RPMI8226 (cell line): Measurements from ENCODE around the gene OR10H4.
"Not testable (repeated sequence)": the region's sequence is repeated elsewhere in the genome, so short reads cannot be mapped to it uniquely, and the experiment has no call there.

Source experiments
- DNase-seq: peaks from one replicate; pipeline ENCODE4 v3.0.0-alpha.2; 2015

OR10H4 gene, protein sequence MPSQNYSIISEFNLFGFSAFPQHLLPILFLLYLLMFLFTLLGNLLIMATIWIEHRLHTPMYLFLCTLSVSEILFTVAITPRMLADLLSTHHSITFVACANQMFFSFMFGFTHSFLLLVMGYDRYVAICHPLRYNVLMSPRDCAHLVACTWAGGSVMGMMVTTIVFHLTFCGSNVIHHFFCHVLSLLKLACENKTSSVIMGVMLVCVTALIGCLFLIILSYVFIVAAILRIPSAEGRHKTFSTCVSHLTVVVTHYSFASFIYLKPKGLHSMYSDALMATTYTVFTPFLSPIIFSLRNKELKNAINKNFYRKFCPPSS

DNA sequence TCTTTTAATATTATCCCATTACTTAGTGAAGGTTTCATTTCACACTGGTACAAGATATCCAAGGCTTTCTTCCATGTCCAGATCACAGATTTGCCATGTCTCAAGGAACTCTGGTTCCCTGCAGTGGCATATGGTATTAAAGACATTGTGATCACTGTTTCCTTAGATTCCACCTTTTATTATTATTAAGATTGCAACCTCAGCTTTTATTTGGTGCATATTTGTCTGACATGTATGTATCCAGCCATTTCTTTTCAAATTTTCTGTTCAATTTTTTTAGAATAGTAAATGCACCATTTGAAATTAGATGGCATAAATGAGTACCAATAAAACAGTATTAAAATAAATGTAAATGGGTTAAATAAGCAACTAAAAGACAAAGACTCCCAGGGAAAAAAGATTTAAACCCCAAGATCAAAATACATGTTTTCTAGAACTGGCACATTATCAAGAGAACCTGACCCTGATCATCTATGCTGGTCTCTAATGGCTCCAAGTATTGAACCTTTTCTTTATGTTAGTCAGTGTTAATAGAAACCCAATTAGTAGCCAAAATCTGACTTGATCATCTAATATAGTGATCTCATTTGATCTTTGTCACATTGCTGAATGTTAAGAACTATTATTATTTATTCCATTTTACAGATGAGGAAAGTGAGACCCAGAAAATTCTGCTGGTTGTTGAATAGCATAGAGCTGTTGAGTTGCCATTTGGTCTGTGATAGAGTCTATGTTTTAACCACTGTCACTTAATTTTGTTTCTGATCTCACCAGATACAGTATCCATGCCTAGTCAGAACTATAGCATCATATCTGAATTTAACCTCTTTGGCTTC, at the start of gene OR10H4:
Gene OR10H4, plus strand, starts transcription at position 786 of the 836 bp plus-strand sequence. Its CDS starts 0 bp downstream, at position 786.
- no peak for DNase-seq

DNA sequence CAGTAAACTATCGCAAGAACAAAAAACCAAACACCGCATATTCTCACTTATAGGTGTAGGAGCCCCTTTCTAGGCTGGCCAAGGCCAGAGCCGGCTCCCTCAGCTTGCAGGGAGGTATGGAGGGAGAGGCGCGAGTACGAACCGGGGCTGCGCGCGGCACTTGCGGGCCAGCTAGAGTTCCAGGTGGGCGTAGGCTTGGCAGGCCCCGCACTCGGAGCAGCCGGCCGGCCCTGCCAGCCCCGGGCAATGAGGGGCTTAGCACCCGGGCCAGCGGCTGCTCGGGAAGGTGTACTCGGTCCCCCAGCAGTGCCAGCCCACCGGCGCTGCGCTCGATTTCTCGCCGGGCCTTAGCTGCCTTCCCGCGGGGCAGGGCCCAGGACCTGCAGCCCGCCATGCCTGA, 49.2 kb upstream of the OR10H4 start:
- not testable (repeated sequence) for DNase-seq

DNA sequence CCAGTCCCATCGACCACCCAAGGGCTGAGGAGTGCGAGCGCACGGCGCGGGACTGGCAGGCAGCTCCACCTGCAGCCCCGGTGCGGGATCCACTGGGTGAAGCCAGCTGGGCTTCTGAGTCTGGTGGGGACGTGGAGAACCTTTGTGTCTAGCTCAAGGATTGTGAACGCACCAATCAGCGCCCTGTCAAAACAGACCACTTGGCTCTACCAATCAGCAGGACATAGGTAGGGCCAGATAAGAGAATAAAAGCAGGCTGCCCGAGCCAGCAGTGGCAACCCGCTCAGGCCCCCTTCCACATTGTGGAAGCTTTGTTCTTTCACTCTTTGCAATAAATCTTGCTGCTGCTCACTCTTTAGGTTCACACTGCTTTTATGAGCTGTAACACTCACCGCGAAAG, 48.8 kb upstream of the OR10H4 start:
- not testable (repeated sequence) for DNase-seq

DNA sequence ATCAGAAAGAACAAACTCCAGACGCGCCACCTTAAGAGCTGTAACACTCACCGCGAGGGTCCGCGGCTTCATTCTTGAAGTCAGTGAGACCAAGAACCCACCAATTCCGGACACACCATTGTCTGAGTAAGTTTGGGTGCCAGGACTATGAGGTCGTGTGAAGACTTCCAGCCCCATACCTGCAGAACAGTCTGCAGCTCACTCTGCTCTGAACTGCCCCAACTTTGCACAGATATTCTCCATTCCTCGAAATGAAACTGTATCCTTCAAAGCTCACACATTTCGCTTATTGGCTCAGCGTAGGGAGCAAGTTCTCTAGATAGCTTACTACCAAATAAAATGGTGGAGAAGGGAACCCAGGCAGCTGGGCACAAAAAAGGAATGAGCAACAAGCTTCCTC, 48.3 kb upstream of the OR10H4 start:
- DNase-seq: no peak

DNA sequence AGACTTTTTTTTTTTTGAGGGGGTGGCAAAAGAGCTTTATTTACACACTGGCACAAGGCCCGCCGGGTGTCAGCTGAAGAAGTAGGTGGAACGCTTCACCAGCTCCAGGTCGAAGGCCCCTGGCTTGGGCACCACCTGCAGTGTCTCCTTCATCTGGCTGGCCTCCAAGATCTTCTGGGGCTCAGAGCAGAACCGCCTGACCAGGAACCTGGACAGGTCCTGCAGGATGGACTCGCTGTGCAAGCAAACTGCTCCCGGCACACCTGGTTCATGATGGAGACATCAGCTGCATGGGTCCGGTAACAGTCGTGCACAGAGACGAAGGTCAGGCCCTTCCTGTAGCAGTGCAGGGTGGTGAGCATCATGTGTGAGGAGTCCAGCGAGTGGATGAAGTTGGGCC, 46.6 kb upstream of the OR10H4 start:
- DNase-seq: peak; percentile 18

DNA sequence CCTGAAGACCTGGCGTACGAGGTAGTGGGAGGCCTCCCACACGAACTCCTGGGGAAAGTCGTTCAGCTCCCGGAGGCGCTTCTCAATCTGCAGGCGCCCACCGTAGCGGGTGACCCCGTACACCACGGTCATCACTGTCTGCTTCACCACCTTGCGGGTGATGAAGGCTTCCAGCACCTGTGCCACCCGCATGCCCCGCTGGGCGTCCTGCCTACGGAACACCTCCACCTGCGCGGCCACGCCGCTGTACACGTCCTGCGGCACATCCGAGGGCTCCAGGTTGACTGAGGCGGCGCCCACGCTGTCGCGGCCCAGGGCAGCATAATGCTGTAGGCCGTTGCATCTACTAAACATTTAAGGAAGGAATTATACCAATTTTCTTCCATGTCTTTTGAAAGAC, 45.9 kb upstream of the OR10H4 start:
- not testable (repeated sequence) for DNase-seq

DNA sequence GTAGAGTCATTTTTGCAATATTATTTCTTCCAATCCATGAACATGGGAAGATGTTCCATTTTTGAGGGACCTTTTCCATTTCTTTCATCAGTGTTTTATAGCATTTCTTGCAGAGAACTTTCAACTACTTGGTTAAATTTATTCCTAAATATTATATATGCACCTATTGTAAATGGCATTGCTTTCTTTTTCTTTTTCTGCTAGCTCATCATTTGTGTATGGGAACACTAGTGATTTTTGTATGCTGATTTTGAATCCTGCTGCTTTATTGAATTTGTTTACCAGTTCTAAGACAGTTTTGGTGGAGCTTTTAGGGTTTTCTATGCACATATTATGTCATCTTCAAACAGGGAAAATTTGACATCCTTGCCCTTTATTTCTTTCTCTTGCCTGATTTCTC, 43.8 kb upstream of the OR10H4 start:
- DNase-seq: no peak

DNA sequence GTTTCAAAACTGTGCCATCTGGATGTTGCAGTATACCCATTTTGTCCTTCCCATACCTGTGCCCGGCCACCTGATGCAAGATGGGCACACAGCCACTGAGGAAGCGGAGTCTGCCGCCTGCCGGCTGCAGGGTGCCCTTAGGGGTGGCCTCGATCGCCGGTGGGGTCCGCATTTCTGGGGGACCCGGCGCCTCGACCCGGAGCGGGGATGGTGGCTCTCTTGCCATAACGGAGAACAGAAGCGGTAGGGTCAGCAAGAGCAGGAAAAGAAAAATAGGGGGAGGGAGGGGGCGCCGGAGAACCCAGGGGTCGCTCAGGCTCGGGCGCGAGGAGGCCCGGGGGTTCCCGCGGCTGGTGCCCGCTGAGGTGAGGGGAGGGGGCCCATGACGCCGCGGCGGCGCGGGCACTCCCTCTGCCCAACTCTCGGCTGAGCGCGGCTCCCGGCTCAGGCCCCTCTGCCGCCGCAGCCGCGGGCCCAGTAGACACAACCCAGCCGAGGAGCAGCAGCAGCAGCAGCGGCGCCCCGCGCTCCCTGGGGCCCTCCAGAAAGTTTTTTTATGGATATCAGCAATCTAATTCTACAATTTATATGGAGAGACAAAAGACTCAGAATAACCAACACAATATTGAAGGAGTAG, 37.1 kb upstream of the OR10H4 start:
- no peak for DNase-seq

DNA sequence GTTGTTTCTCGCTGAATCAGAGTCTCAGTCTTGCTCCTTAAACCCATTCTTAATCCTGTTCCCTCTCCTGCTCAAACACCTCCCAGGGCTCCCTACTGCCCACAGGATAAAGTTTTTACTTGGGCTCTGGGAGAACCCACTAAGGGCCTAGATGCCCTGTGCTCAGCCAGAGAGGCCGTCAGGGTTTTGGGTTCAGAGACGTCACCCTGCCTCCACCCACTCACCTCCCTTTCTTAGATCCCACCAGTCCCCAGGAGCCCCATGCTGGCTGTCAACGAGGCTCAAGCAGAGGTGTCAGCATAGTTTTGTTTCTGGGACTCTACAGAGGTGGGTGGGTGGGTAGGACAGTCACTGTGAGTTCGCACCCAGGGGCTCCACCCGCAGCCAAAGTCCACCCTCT, 35.4 kb upstream of the OR10H4 start:
- no peak for DNase-seq

DNA sequence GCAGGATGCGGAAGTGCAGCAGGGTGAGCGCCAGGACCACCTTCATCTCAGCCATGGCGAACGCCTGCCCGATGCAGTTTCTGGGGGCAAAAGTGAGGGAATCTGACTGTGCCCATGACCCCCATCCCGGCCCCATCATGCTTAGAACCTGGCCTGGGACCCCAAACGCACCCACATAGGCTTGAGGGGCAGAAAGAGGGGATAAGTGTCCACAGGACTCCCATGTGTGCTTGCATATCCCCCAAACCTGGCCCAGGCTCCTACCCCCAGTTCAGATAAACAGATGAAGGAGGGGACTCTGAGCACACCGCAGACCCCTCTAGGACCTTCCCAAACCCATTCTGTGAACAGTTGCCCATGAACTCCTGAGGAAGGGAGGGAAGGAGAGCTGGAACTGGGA, 35.0 kb upstream of the OR10H4 start:
- DNase-seq: no peak

DNA sequence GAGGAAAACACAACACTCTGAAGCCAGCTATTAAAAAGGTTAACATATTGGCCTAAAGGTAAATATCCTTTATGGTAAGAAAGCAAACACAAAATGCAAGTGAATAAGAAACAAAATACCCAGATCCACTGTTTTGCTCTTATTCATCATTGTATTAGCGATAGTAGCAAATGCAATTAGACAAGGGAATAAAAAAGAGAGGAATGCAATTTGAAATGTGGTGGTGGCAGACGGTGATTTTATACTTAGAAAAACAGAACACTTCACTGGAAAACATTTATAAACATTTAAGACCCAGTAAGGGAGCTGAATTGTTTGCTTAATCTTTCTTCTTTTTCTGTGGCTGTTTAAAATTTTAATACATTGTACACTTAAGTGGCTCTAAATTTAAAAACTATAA, 33.7 kb upstream of the OR10H4 start:
- no peak for DNase-seq

DNA sequence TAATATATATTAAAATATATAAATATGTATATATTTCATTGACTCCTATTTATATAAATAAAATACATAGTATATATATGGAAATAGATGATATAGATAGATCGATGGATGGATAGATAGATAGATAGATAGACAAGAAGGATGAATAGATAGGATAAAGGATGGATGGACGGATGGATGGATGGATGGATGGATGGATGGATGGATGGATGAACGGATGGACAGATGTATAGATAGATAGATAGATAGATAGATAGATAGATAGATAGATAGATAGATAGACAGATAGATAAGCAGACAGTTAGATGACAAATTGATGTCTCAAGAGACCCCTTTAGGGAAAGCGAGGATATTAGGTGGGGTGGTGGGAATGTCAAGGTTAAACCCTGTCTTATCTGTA, 29.6 kb upstream of the OR10H4 start:
- no peak for DNase-seq

DNA sequence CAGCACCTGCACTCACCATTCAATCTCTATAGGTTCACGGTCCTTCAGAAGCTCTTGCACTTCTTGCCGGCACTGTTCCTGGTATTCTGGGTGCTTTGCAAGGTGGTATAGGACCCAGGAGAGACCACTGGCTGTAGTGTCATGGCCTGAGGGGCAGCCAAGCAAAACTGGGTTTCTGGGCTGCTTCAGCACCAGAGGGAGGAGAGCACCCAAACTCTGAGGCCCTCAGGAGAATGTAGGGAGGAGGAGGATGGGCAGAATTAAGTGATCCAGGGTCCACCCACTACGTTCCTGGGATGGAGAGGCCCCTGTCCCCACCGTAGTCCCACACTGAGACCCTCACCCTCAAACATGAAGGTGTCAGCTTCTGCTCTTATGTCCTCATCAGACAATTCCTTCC, 26.8 kb upstream of the OR10H4 start:
- DNase-seq: no peak

DNA sequence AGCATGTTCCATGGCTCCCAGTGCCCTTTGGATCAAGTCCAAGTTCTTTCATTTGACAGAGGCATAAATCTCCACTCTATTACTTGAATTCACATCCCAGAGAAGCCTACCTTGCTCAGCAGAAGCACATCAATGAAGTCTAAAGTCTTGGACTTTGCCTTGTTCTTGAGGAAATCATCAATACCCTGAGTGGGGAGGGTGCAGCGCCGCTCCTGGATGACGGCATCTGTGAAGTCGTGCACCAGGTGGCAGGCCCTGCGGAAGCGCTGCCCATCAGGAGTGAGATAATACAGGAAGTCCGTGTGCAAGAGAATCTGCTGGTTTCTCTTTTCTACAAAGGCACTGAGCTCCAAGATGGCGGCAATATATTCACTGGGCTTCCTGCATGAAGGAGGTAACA, 25.1 kb upstream of the OR10H4 start:
- no peak for DNase-seq

DNA sequence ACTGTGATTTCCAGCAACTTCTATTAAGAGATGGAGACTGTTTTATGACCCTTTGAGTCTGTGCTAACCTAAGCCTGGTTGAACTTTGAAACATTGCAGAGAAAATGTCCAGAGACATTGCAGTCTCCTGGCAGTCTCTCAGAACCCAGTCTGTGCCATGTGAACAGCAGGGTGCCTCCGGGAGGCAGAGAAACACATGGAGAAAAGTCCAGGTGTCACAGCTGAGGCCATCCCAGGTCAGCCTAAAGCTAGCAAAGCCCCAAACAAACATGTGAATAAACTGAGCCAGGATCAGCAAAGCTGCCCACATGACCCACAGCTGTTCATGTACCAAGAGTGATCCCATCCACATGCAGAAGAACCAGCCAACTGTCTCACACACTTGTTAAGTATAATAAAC, 22.3 kb upstream of the OR10H4 start:
- no peak for DNase-seq

DNA sequence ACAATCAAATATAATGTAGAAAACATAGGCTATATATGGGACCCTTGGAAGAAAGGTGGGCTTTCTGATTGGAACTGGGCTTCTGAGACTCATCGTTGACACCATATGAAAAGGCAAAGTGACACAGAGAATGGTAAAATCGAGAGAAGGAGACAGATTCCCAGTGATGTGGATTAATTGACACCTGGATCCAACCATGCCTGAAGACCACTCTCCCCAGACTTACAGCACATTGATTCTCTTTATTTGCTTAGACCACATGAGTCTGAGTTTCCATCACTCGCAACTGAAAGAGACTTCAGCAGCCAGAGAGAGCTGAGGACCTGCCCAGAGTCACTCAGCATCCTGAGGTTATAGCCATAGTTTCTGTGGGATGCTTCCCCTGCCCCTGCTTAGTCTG, 20.5 kb upstream of the OR10H4 start:
- no peak for DNase-seq

DNA sequence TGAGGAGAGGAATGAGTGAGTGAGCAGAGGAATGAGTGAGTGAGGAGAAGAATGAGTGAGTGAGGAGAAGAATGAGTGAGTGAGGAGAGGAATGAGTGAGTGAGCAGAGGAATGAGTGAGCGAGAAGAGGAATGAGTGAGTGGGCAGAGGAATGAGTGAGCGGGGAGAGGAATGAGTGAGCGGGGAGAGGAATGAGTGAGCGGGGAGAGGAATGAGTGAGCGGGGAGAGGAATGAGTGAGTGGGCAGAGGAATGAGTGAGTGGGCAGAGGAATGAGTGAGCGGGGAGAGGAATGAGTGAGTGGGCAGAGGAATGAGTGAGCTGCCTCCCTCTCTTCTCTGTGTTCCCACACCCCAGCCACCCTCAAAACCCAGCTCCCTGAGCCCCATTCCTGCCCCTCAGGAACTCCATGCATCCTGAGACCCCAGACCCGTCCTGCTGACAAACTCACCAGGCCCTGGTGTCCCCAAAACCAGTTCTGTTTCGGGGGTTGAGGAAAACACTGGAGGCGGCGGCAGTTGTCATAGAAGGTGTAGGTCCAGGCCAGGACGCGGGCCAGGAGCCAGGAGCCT, 15.0 kb upstream of the OR10H4 start:
- DNase-seq: not testable (repeated sequence)

DNA sequence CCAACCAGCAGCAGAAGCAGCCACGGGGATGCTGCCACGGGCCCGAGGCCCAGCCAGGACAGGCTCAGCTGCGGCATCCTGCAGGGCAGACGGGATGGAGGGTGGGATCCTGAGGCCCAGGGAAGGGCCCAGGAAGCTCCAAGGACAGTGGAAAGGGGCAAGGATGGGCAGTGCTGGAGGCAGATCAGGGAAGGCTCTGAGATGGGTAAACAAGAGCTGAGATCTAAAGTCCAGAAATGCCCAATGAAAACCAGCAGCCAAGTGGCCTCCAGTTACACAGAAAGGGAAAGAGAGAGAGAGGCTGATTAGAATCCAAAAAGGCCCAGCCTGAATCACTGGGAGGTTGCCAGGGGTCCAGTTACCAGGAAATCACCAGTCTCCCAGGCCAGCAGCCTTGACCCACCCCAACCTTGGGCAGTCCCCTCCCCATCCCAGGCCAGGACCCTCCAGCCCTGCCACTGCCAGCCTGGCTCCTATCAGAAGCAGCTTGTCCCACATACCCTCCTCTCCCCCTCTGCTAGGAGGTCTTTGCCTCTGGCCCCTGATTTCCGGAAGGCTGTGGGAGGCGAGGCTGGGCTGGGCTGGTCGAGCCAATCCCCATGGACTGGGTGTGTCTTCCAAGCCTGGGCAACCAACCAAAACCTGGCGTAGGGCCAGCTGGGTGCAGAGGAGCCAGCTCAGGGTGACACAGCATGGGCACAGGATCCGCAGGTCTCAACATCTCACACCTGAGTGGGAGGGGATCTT, 14.3 kb upstream of the OR10H4 start, which contains the start of gene CYP4F11:
Gene CYP4F11, minus strand, starts transcription at position 198 of the 747 bp plus-strand sequence. Its CDS starts 121 bp downstream, at position 77.
- DNase-seq: peak; percentile 98

DNA sequence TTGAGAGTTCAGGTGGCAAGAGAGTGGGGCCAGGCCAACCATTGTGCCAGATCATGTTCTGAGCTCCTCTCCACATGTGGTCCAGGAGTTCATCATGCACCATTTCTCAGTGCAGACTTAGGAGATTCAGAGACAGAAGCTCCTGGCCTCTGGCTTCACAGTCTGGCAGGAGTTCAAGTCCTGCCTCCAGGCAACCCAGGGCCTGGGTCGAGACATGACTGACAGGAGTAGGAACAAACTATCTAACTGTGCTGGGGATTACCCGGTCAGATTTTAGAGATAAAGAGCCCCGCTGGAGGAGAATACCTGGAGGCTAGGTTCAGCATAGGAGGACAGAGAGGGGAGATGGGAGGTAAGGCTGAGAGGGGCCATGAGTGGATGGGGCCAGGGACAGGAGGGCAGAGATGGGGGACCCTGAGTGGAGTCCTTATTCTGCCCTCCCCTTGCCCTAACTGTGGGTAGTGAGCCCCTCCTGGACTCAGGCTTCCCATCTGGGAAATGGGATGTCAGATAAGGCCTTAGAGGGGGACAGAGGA, 13.6 kb upstream of the OR10H4 start:
- DNase-seq: peak; percentile 89

DNA sequence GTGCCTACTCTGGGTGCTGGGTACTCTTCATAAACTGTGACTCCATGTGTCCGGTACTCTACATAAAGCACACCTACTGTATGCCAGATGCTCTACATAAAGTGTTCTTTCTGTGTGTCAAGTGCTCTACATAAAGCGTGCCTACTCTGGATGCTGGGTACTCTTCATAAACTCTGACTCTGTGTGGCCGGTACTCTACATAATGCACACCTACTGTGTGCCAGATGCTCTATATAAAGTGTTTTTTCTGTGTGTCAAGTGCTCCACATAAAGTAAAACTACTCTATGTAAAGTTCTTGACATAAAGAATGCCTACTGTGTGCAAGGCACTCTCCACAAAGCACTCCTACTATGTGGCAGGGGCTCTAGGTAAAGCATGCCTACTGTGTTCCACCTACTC, 12.6 kb upstream of the OR10H4 start:
- no peak for DNase-seq

DNA sequence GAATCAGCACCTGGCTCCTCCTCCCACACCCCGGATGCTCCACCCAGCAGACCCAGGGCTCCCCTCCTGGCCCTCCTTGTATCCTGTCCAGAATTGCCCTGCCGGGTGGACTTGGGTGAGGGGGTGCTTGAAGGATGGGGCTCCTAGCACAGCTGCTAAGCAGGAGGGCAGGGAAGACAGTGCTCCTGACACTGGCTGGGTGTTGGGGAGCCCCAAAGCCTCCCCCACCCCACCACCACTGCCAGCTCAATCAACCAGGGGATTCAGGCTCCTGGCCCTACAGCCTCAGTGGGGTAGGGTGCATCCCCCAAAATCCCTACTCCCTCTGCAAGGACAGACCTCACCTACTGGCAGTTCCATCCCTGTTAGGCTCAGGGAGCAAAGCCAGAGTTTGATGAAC, 11.9 kb upstream of the OR10H4 start:
- DNase-seq: no peak

DNA sequence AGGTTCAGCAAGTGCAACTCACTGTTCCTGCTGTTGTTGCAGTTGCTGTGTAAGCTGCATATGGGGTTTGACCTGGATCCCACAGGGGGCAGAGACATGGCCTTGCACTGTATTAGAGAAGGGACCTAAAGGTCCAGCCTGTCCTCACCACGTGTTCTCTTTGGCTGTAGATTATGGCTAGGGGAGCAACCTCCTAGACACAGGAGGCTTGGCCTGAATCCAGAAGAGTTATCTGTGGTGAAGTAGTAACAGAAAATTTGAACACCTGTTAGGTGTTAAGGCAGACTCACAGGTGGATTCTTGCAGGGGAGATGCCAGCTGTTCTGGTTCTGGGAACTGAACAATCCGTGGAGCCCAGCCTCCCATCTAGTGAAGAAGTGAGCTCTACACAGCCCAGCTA, 11.0 kb upstream of the OR10H4 start:
- peak; percentile 98 for DNase-seq
